Measurements from ENCODE around the gene ARMC8.

The ARMC8 gene

GRCh38 chr3:138249636-138250035 is 62.5 kb downstream of the ARMC8 start:
- DNase-seq = no peak

GRCh38 chr3:138253609-138254008 is 66.5 kb downstream of the ARMC8 start:
- DNase-seq = no peak

- no peak for DNase-seq
Observed at GRCh38 chr3:138254216-138254615, 67.1 kb downstream of the ARMC8 start.

DNA sequence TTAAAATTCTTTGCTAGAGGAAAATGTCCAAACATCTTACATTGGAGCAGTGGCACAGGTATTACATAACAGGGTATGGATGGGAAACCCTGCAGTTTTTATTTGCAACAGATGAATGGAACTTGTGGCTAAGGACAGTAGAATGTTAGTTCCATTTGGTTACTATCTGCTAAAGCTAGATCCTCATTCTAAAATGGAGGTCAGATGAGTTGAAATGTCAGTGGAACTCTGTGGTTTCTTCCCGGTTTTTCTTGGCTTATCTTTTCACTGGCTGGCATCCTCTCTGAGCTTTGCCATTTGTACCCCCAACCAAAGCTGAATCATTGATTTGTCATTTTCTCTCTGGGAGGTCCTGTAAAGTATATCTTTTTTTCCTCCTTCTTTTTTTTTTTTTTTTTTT is 68.9 kb downstream of the ARMC8 start:
- DNase-seq = no peak

DNA sequence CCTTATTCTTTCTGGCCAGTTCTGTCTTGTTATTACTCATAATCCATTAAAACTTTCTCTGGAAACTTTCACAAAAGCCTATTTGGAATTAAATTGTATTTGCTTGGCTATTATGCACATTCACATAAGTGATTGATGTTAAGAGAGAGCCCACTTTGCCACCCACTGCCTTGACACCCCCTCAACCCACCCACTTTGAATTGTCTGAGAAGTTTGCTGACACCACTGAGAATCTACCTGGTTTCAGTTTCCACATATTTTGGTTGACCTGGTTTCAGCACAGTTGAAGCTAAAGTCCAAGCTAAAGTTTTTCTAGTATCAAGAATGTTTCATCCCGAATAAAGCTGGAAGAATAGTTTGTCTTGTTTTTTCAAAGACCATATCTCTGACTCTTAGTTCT is 70.9 kb downstream of the ARMC8 start:
- DNase-seq = no peak

- DNase-seq = no peak
Observed at GRCh38 chr3:138259126-138259525, 72.0 kb downstream of the ARMC8 start.

- DNase-seq = no peak
Observed at GRCh38 chr3:138260611-138261010, 73.5 kb downstream of the ARMC8 start.

DNA sequence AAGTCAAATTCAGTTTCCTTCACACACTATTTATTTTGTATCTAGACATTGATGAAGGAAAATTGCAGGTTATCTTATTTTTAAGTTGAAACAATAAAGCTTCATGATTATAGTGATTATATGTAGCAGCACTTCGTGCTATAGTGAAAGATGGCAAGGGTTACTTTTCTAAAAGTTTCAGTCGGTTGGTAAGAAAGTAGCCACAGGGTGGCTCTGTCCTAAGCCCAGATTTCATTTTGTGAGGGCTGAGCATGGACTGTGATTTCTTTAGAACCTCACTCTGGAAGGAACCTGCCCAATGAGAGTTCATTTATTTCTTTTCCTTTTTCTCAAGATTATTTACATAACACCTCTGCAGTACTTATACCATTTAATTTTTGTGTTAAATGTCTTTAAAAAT is 76.0 kb downstream of the ARMC8 start:
- DNase-seq = no peak

DNA sequence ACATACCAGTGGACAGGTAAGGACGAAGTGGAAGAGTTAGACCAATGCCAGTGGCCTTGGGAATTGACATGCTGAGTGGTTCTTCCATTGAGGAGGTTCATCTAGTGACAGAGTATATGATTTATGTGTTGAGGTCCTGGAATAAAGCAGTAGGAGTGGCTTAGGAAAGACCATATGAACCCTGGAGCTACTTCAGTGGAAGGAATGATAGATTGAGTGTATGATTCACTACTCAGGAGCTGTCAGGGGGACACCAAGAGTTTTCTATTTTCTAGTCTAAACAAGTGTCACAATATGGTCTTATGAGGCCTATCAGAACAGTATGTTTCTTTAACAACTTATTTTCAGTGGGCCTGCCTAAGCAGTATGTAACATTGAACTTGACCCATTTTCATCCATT is 78.6 kb downstream of the ARMC8 start:
- DNase-seq = no peak

- no peak for DNase-seq
Observed at GRCh38 chr3:138267083-138267482, 80.0 kb downstream of the ARMC8 start.

DNA sequence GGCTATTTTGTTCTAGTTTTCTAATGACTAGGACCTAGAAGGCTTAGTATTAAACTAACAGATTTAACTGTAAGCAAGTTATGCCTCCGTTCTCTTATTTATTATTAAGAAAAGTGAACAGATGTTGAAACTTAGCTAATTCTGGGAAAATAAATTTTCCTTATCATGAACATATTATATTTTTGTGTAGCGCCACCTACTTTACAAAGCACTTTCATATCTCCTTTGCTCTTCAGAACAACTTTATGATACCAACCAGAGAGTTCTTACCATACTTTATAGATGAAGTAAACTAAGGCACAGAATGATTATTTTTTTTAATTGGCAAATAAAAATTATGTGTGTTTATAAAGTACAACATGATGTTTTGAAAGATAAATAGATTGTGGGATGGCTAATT is 83.1 kb downstream of the ARMC8 start:
- DNase-seq = no peak

- no peak for DNase-seq
Observed at GRCh38 chr3:138271189-138271794, 84.2 kb downstream of the ARMC8 start.

DNA sequence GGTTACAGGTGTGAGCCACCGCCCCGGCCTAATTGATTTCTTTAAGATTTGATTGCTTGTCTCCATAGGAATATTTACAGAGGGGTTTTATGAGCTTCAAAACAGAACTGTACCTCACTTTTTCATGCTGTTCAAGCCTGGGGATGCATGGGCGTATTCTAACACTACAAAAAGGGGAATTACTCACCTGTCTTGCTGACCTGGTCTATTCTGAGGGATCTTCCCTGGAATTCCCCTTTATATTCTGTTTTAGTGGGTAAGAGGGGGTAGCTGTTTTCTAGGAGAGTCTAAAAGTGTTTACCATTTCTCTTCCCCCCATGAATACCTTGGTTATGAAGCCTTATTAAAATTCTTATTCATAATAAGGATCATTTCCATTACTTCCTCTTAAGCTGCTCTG is 94.5 kb downstream of the ARMC8 start:
- DNase-seq = no peak

DNA sequence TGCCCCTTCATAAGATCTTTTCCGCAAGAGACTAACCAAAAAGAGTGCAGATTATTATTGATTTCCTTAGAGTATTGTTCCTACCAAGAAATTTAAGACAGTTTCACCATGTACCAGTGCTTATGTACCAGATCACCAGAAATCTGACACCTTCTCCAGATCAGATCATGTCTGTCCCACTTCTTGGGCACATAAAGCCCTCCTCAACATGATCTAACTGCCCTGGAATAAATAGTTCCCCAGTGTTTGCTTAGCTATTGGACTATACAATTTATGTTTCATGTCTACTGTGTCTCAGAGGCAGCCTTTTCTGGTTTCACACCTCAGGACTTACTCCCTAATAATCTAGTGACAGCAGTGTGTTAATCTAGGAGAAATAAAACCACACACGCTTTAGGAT is 95.7 kb downstream of the ARMC8 start:
- no peak for DNase-seq

DNA sequence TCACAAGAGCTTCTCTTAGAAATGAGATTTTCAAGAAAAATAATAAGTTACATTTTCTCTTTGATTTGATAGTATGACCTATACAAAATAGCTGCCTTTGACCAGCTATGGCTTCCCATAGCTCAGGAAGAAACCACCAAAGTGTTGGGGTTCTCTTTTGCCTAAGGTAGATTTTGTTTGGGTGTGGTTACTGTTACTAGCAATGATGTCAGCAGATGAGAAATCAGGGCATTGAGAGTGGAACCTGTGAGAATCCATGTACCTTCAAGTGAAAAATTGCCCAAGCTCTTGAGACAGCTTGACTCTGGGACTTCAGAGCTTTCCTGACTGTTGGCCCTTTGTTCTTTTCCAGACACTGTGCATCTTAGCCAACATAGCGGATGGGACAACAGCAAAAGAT is 97.0 kb downstream of the ARMC8 start:
- DNase-seq = no peak

DNA sequence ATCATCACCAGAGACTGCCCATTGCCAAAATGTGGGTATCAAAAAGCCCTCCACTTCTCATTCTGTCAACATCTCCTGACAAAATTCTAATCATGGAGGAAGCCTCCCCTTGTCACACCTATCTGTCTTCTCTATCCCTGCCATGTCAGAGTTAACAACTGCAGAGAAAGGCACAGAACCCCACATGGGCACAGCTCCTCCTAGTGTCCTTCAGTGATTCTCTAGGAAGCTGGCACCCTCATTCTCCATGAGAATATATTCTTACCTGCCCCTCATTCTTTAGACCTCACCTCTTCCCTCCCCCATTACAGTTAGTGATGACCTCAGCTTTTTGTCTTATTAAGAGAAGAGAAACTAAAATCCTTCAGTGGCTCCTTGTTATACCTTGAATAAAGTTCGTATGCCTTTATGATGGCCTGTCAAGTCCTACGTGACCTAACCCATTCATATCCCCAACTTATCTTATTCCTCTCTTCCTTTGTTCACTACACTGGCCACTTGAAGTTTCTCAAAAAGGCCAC is 97.9 kb downstream of the ARMC8 start:
- DNase-seq = no peak

GRCh38 chr3:138289260-138289659 is 102.2 kb downstream of the ARMC8 start:
- DNase-seq = no peak

DNA sequence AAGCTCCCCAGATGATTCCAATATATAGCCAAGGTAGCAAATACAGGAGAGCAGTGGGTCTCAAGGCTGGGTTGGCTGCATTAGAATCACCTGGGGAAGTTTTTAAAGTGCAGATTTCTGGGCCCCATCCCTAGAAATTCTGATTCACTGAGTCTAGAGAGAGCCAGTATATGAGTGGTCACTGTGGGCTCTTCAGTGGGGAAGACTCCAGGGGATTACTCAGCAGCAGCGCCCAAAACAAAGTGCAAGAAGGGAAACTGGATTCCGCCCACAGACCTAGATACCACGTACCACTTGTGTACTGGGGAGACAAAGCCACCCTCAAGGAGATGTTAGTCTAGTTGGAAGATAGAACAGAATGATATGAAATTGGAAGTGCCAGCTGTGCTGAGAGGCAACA is 102.6 kb downstream of the ARMC8 start:
- DNase-seq = no peak

DNA sequence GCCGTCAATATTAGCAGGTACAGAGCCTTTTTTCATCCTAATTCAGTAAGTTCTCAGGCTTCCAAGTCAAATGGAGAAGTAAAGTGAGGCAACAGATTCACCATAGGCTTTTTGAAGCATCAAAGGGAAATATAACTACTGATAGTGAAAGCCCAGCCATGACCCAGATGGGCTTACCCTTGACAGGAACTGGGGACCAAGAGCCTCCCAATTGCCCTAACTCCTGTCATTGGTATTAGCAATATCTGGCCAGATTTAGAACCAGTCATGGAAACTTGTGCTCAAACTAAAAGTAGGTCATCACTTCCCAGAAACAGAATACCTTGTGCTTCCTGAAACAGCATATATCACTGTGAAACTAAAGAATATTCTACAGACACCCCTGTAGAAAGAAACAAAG is 109.5 kb downstream of the ARMC8 start:
- no peak for DNase-seq

GRCh38 chr3:138297059-138297607 is 110.0 kb downstream of the ARMC8 start:
- no peak for DNase-seq

- DNase-seq = no peak
Observed at GRCh38 chr3:138297876-138298275, 110.8 kb downstream of the ARMC8 start.

GRCh38 chr3:138300647-138301046 is 113.5 kb downstream of the ARMC8 start:
- DNase-seq = no peak

DNA sequence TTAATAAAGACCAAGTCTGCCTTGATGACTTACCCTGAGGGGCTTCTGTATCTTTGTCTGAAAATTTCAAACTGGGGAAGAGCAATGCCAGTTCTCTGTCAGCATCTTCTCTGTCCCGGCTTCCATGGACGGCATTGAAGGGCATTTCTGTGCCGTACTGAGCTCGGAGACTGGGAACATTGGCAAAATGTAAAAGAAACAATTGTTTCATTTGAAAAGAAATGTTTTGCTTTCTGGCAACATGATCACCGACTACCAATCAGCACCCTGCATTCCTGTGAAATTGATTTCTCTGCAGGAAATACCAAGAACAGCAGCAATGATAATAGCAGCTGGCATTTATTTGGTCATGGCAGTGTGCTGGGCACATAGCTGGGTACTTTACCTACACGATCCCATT is 116.4 kb downstream of the ARMC8 start:
- no peak for DNase-seq

GRCh38 chr3:138307899-138308298 is 120.8 kb downstream of the ARMC8 start:
- no peak for DNase-seq

- no peak for DNase-seq
Observed at GRCh38 chr3:138308783-138309182, 121.7 kb downstream of the ARMC8 start.

Measured in NCI-H510A (cell line).